GM19035 (cell line): ENCODE results near the gene RAD54L.
"Not testable (repeated sequence)": the region's sequence is repeated elsewhere in the genome, so short reads cannot be mapped to it uniquely, and the experiment has no call there.

Source experiments
- ATAC-seq: cut with Tn5 transposase; IDR thresholded peaks from one replicate; pipeline ENCODE4 v1.9.1; 2021; ENCODE audit not compliant: unreplicated experiment

Gene RAD54L

DNA sequence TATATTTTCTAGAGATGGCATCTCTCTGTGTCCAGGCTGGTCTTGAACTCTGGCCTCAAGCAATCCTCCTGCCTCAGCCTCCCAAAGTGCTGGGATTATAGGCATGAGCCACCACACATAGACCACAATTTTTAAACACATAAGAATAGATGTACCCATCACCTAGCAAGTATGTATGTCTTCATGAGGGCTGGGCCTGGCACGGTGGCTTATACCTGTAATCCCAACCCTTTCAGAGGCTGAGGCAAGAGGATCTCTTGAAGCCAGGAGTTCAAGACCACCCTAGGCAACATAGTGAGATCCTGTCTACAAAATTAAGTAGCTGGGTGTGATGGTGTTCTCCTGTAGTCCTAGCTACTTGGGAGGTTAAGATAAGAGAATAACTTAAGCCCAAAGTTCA lies 69.8 kb downstream of the RAD54L start:
- no peak for ATAC-seq

DNA sequence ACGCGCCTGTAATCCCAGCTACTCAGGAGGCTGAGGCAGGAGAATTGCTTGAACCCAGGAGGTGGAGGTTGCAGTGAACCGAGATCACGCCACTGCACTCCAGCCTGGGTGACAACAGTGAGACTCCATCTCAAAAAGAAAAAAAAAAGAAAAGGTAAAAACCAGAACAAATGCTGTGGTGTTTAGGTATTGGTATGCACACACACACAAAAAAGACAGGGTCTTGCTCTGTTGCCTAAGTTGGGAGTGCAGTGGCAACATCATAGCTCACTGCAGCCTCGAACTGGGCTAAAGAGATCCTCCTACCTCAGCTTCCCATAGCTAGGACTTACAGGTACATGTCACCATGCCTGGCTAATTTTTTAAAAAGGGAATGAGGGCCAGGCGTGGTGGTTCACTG lies 71.7 kb downstream of the RAD54L start:
- not testable (repeated sequence) for ATAC-seq

DNA sequence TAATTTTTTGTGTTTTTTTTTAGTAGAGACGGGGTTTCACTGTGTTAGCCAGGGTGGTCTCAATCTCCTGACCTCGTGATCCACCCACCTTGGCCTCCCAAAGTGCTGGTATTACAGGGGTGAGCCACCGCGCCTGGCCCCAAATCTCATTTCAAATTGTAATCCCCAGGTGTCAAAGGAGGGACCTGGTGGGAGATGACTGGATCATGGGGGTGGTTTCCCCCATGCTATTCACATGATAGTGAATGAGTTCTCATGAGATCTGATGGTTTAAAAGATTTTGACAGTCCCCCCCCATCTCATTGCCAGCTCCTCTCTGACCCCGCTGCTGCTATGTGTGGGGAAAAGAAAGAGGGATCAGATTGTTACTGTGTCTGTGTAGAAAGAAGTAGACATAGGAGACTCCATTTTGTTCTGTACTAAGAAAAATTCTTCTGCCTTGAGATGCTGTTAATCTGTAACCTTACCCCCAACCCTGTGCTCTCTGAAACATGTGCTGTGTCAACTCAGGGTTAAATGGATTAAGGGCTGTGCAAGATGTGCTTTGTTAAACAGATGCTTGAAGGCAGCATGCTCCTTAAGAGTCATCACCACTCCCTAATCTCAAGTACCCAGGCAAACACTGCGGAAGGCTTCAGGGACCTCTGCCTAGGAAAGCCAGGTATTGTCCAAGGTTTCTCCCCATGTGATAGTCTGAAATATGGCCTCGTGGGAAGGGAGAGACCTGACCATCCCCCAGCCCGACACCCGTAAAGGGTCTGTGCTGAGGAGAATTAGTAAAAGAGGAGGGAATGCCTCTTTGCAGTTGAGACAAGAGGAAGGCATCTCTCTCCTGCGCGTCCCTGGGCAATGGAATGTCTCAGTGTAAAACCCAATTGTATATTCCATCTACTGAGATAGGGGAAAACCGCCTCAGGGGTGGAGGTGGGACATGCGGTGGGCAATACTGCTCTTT lies 72.7 kb downstream of the RAD54L start:
- not testable (repeated sequence) for ATAC-seq

- not testable (repeated sequence) for ATAC-seq
These were observed 74.6 kb downstream of the RAD54L start for GRCh38 chr1:46322191-46322590.

- not testable (repeated sequence) for ATAC-seq
These were observed 77.9 kb downstream of the RAD54L start for GRCh38 chr1:46325285-46326076.
